Neural cell (in vitro differentiated cells): ENCODE data around the gene RTP2. TPM values are rescaled to one million over a fixed set of nuclear protein-coding genes. Genes with fewer than 3 reads are reported as not detected.

Source experiments
- H2AFZ ChIP-seq: fragments of 200-600, 300-800 bp; sonication (generic), shearing (Covaris generic); 2 replicates; pipeline ENCODE4 v1.6.0; 2014; ENCODE audit warnings: low read depth, mild to moderate bottlenecking, antibody characterized with exemption, low read length, moderate library complexity
- H3F3A ChIP-seq: fragments of 200-600 bp; shearing (Covaris generic); 2 replicates; pipeline ENCODE4 v1.6.1; 2016; ENCODE audit warnings: mild to moderate bottlenecking, moderate library complexity, mixed read lengths, antibody characterized with exemption, low read length; ENCODE audit not compliant: insufficient read depth, poor library complexity, severe bottlenecking
- H3K27ac ChIP-seq: fragments of 200-600, 300-800 bp; sonication (generic), shearing (Covaris generic); 2 replicates; pipeline ENCODE4 v1.5.1; 2014; ENCODE audit warnings: mild to moderate bottlenecking, low read length, moderate library complexity
- H3K27me3 ChIP-seq: fragments of 300-800, 200-600 bp; sonication (generic), shearing (Covaris generic); 2 replicates; pipeline ENCODE4 v1.6.0; 2014; ENCODE audit warnings: mild to moderate bottlenecking, low read depth, low read length, moderate library complexity; ENCODE audit not compliant: insufficient read depth
- H3K36me3 ChIP-seq: fragments of 300-800, 200-600 bp; sonication (generic), shearing (Covaris generic); 2 replicates; pipeline ENCODE4 v1.5.1; 2014; ENCODE audit warnings: mild to moderate bottlenecking, antibody characterized with exemption, low read length, moderate library complexity; ENCODE audit not compliant: insufficient read depth
- H3K4me2 ChIP-seq: fragments of 300-800, 200-600 bp; sonication (generic), shearing (Covaris generic); 2 replicates; pipeline ENCODE4 v1.6.0; 2014; ENCODE audit warnings: mild to moderate bottlenecking, low read length
- H3K4me3 ChIP-seq: fragments of 300-800, 200-600 bp; sonication (generic), shearing (Covaris generic); 2 replicates; pipeline ENCODE4 v1.5.1; 2014; ENCODE audit warnings: mild to moderate bottlenecking, low read length, moderate library complexity
- H3K79me2 ChIP-seq: fragments of 200-600 bp; shearing (Covaris generic); replicated peaks from 2 replicates; pipeline ENCODE4 v1.6.0; 2014; ENCODE audit warnings: mild to moderate bottlenecking, low read length, moderate library complexity; ENCODE audit not compliant: insufficient read depth
- H3K9ac ChIP-seq: fragments of 300-800, 200-600 bp; sonication (generic), shearing (Covaris generic); 2 replicates; pipeline ENCODE4 v1.6.1; 2016; ENCODE audit warnings: mild to moderate bottlenecking, low read length, mixed read lengths
- H3K9me2 ChIP-seq: fragments of 200-600 bp; shearing (Covaris generic); 2 replicates; pipeline ENCODE4 v1.6.1; 2016; ENCODE audit warnings: mild to moderate bottlenecking, low read length, mixed read lengths; ENCODE audit not compliant: insufficient read depth
- H3K9me3 ChIP-seq: fragments of 200-600, 300-800 bp; sonication (generic), shearing (Covaris generic); 2 replicates; pipeline ENCODE4 v1.6.1; 2016; ENCODE audit warnings: mild to moderate bottlenecking, mixed run types, low read length, moderate library complexity, mixed read lengths
- H4K20me1 ChIP-seq: fragments of 200-600 bp; shearing (Covaris generic); 2 replicates; pipeline ENCODE4 v1.6.1; 2016; ENCODE audit warnings: mild to moderate bottlenecking, mixed run types; ENCODE audit not compliant: insufficient read depth
- CTCF ChIP-seq: fragments of 450-650 bp; IDR thresholded peaks from 2 replicates; pipeline ENCODE4 v1.5.1; 2014; ENCODE audit warnings: antibody characterized with exemption, mild to moderate bottlenecking, moderate library complexity; ENCODE audit not compliant: poor library complexity, severe bottlenecking
- EP300 ChIP-seq: fragments of 450-650 bp; conservative IDR thresholded peaks from 2 replicates; pipeline ENCODE4 v1.6.1; 2014; ENCODE audit warnings: antibody characterized with exemption, mild to moderate bottlenecking, moderate library complexity; ENCODE audit not compliant: poor library complexity, severe bottlenecking
- EZH2 ChIP-seq: fragments of 200-600, 300-800 bp; shearing (Covaris generic), sonication (generic); IDR thresholded peaks from 2 replicates; pipeline ENCODE4 v1.6.1; 2014; ENCODE audit warnings: antibody characterized with exemption, low read length, borderline replicate concordance, mild to moderate bottlenecking; ENCODE audit not compliant: insufficient read depth, poor library complexity, severe bottlenecking
- MXI1 ChIP-seq: fragments of 450-650 bp; conservative IDR thresholded peaks from 2 replicates; pipeline ENCODE4 v1.6.1; 2014; ENCODE audit warnings: antibody characterized with exemption, mild to moderate bottlenecking; ENCODE audit not compliant: poor library complexity, severe bottlenecking
- POLR2AphosphoS5 ChIP-seq: IDR thresholded peaks from 2 replicates; pipeline ENCODE4 v1.6.1; 2012
- RAD21 ChIP-seq: fragments of 450-650 bp; conservative IDR thresholded peaks from 2 replicates; pipeline ENCODE4 v1.6.1; 2014; ENCODE audit warnings: antibody characterized with exemption, mild to moderate bottlenecking, moderate library complexity
- REST ChIP-seq: IDR thresholded peaks from 2 replicates; pipeline ENCODE4 v1.6.1; 2012; ENCODE audit warnings: borderline replicate concordance
- SMC3 ChIP-seq: fragments of 450-650 bp; conservative IDR thresholded peaks from 2 replicates; pipeline ENCODE4 v1.6.1; 2014; ENCODE audit warnings: antibody characterized with exemption, mild to moderate bottlenecking, moderate library complexity; ENCODE audit not compliant: poor library complexity
- TAF1 ChIP-seq: IDR thresholded peaks from 2 replicates; pipeline ENCODE4 v1.6.1; 2012; ENCODE audit warnings: low read depth
- polyA plus RNA-seq: library from polyadenylated mRNA; depleted of rRNA; stranded (reverse); fragments of >200 nt; gene quantifications from 2 replicates; pipeline ENCODE4 v1.2.3, GENCODE V29; 2014

The RTP2 gene
- polyA plus RNA-seq, 1 donor from 2014 or later, result not detected

GRCh38 chr3:187750006-187750512 lies 47.7 kb upstream of the RTP2 start:
- peak overlapping the region; percentile 9 for H3K4me3 ChIP-seq
- H3K9ac ChIP-seq, result no peak overlapping the region
- H3K27ac ChIP-seq, result no peak overlapping the region
- H2AFZ ChIP-seq, result no peak overlapping the region
- peaks cover 1% of the 10 kb centered on the region for H3F3A ChIP-seq
- H3K27me3 ChIP-seq, result no peaks in the 10 kb centered on the region
- H3K9me3 ChIP-seq, result no peaks in the 10 kb centered on the region
- no peaks in the 10 kb centered on the region for H3K9me2 ChIP-seq
- no peaks in the 10 kb centered on the region for H4K20me1 ChIP-seq
- TF ChIP-seq EZH2 (no peak), TAF1 (no peak), REST (no peak), CTCF (no peak), RAD21 (no peak), EP300 (no peak), POLR2AphosphoS5 (no peak), MXI1 (no peak), SMC3 (no peak)
- no peak overlapping the region for H3K4me2 ChIP-seq
- H3K79me2 ChIP-seq, result no peaks in the 10 kb centered on the region
- H3K36me3 ChIP-seq, result no peaks in the 10 kb centered on the region

GRCh38 chr3:187748050-187748481 lies 45.7 kb upstream of the RTP2 start:
- no peak overlapping the region for H3K27ac ChIP-seq
- no peaks in the 10 kb centered on the region for H3K36me3 ChIP-seq
- H2AFZ ChIP-seq, result no peak overlapping the region
- H3K79me2 ChIP-seq, result no peaks in the 10 kb centered on the region
- peaks cover 8% of the 10 kb centered on the region for H3F3A ChIP-seq
- H4K20me1 ChIP-seq, result no peaks in the 10 kb centered on the region
- no peaks in the 10 kb centered on the region for H3K27me3 ChIP-seq
- no peak overlapping the region for H3K4me3 ChIP-seq
- no peak overlapping the region for H3K4me2 ChIP-seq
- no peaks in the 10 kb centered on the region for H3K9me3 ChIP-seq
- no peak overlapping the region for H3K9ac ChIP-seq
- TF ChIP-seq RAD21 (peak; percentile 90), EZH2 (no peak), EP300 (peak; percentile 30), SMC3 (peak; percentile 82), CTCF (peak; percentile 92), TAF1 (no peak), REST (no peak), MXI1 (no peak), POLR2AphosphoS5 (no peak)
- no peaks in the 10 kb centered on the region for H3K9me2 ChIP-seq
